Prostate gland (tissue), 2 donors: ENCODE measurements around the gene NSMCE4A.

Experiments used
- POLR2A ChIP-seq: fragments of 450-650 bp; IDR thresholded peaks from one replicate; pipeline ENCODE4 v1.6.1; 2016; ENCODE audit warnings: antibody characterized with exemption, mild to moderate bottlenecking
- TF ChIP-seq, protein P1 (sequence below), 4 experiments: fragments of 200-600 bp in 2 of 4; fragments of 450-650 bp in 2 of 4; sonication (generic) in 2 of 4; IDR thresholded peaks; 1 replicate in 3 of 4; 2 replicates in 1 of 4; pipeline ENCODE4 v1.5.1; 2016 to 2019; ENCODE audit warnings: antibody characterized with exemption in 4 of 4, mild to moderate bottlenecking in 2 of 4, moderate library complexity in 2 of 4

DNA sequence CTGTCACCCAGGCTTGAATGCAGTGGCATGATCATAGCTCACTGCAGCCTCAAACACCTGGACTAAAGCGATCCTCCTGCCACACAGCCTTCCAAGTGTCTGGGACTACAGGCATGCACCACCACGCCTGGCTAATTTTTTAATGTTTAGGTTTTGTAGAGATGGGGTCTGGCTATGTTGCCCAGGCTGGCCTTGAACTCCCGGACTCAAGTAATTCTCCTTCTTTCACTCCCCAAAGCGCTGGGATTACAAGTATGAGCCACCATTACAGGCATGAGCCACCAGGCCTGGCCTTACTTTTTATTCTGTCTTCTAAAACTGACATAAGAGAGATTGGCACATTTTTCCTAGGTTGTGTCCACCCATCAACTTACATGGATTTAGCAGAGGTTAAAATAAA is 47.3 kb upstream of the NSMCE4A start:
- no peak for TF ChIP-seq POLR2A
- TF ChIP-seq, protein P1, sequence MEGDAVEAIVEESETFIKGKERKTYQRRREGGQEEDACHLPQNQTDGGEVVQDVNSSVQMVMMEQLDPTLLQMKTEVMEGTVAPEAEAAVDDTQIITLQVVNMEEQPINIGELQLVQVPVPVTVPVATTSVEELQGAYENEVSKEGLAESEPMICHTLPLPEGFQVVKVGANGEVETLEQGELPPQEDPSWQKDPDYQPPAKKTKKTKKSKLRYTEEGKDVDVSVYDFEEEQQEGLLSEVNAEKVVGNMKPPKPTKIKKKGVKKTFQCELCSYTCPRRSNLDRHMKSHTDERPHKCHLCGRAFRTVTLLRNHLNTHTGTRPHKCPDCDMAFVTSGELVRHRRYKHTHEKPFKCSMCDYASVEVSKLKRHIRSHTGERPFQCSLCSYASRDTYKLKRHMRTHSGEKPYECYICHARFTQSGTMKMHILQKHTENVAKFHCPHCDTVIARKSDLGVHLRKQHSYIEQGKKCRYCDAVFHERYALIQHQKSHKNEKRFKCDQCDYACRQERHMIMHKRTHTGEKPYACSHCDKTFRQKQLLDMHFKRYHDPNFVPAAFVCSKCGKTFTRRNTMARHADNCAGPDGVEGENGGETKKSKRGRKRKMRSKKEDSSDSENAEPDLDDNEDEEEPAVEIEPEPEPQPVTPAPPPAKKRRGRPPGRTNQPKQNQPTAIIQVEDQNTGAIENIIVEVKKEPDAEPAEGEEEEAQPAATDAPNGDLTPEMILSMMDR (IDR thresholded peaks at IDR 0.05), result no peak
